ENCODE data around the gene PGBD5. TPM values are rescaled to one million over a fixed set of nuclear protein-coding genes. Genes with fewer than 3 reads are reported as not detected.

The PGBD5 gene
- total RNA-seq, 1 donor from 2014 or later, result 72.4 TPM

GRCh38 chr1:230301822-230302221 is 124.3 kb downstream of the PGBD5 start:
- H3K36me3 Mint-ChIP-seq (ENCODE audit: unreplicated experiment), result no peaks in the 10 kb centered on the region
- no peak overlapping the region for H3K27ac Mint-ChIP-seq (ENCODE audit: unreplicated experiment)
- no peak for TF ChIP-seq CTCF (IDR thresholded peaks at IDR 0.05; ENCODE audit: partially characterized antibody, unreplicated experiment)
- no peak for DNase-seq
- H3K9me3 Mint-ChIP-seq (ENCODE audit: unreplicated experiment), result no peaks in the 10 kb centered on the region
- no peak overlapping the region for H3K4me3 Mint-ChIP-seq (ENCODE audit: unreplicated experiment)
- no peaks in the 10 kb centered on the region for H3K27me3 Mint-ChIP-seq (ENCODE audit: unreplicated experiment)
- peaks cover 1% of the 10 kb centered on the region for H3K4me1 Mint-ChIP-seq (ENCODE audit: low read depth, unreplicated experiment)

GRCh38 chr1:230301322-230301721 is 124.8 kb downstream of the PGBD5 start:
- Mint-ChIP-seq H3K27ac (ENCODE audit: unreplicated experiment) (no peak overlapping the region), H3K27me3 (ENCODE audit: unreplicated experiment) (no peaks in the 10 kb centered on the region), H3K4me3 (ENCODE audit: unreplicated experiment) (no peak overlapping the region), H3K9me3 (ENCODE audit: unreplicated experiment) (no peaks in the 10 kb centered on the region), H3K36me3 (ENCODE audit: unreplicated experiment) (no peaks in the 10 kb centered on the region), H3K4me1 (ENCODE audit: low read depth, unreplicated experiment) (peaks cover 1% of the 10 kb centered on the region)
- TF ChIP-seq CTCF (IDR thresholded peaks at IDR 0.05; ENCODE audit: partially characterized antibody, unreplicated experiment), result no peak
- DNase-seq, result no peak

- H3K27me3 Mint-ChIP-seq (ENCODE audit: unreplicated experiment), result no peaks in the 10 kb centered on the region
- H3K27ac Mint-ChIP-seq (ENCODE audit: unreplicated experiment), result no peak overlapping the region
- H3K4me1 Mint-ChIP-seq (ENCODE audit: low read depth, unreplicated experiment), result peaks cover 1% of the 10 kb centered on the region
- no peak for DNase-seq
- no peak overlapping the region for H3K4me3 Mint-ChIP-seq (ENCODE audit: unreplicated experiment)
- TF ChIP-seq CTCF (IDR thresholded peaks at IDR 0.05; ENCODE audit: partially characterized antibody, unreplicated experiment), result no peak
- no peaks in the 10 kb centered on the region for H3K9me3 Mint-ChIP-seq (ENCODE audit: unreplicated experiment)
- no peaks in the 10 kb centered on the region for H3K36me3 Mint-ChIP-seq (ENCODE audit: unreplicated experiment)
Observed at GRCh38 chr1:230300322-230301301, 125.5 kb downstream of the PGBD5 start.

- Mint-ChIP-seq H3K27ac (ENCODE audit: unreplicated experiment) (peak overlapping the region; percentile 39), H3K27me3 (ENCODE audit: unreplicated experiment) (no peaks in the 10 kb centered on the region), H3K9me3 (ENCODE audit: unreplicated experiment) (no peaks in the 10 kb centered on the region), H3K4me1 (ENCODE audit: low read depth, unreplicated experiment) (peaks cover 1% of the 10 kb centered on the region), H3K36me3 (ENCODE audit: unreplicated experiment) (no peaks in the 10 kb centered on the region), H3K4me3 (ENCODE audit: unreplicated experiment) (no peak overlapping the region)
- no peak for DNase-seq
- TF ChIP-seq CTCF (IDR thresholded peaks at IDR 0.05; ENCODE audit: partially characterized antibody, unreplicated experiment), result no peak
Observed at GRCh38 chr1:230299191-230300006, 126.7 kb downstream of the PGBD5 start.
